ENCODE results near the gene REST. TPM values are rescaled to one million over a fixed set of nuclear protein-coding genes. Genes with fewer than 3 reads are reported as not detected.
A peak's percentile ranks its signal among the peaks of the same experiment; 100 is the strongest.

REST gene
- total RNA-seq, 2 donors from 2014 or later: 31.9 to 32.0 TPM

DNA sequence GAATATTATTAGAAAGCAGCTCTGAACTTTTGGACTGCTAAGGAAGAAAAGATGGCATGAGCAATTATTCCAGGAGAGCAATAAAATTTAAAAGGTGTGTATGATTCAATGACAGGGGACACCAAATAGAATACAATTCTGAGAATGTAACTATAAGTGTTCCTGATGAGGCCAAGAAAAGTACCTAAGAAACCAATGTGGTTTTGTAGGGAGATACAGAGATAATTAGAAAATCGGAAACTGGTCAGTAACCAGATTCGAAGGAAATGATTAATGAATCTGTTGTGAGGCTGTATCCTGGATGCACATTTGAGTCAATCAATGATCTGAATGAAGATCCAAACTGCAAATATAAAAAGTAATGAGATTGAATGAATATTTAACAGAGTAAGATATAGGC lies 63.7 kb downstream of the REST start:
- intact Hi-C loops (cut with DNase I): no loop called here
- DNase-seq (ENCODE audit: low spot score): no peak

DNA sequence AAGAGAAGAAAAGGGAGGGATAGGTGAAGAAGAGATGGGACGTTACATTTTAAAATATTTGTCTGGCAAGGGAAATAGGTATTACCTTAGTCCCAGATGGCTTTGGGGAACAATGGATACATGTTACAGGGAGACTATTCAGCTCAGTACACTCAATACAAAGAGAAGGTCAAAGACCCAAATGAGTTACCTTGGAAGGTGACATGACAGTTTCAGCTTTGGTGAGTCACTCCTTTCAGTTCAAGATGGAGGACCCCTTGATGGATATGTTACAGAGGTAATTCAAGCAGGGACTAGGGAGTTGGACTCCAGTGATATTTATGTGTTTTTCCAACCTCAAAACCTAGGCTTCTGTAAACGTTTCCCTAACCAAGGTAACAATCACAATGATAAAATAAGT lies 64.7 kb downstream of the REST start:
- DNase-seq (ENCODE audit: low spot score): no peak
- intact Hi-C loops (cut with DNase I): no loop called here

- intact Hi-C loops (cut with DNase I): no loop called here
Measured at GRCh38 chr4:56972809-56973208, 65.1 kb downstream of the REST start.

DNA sequence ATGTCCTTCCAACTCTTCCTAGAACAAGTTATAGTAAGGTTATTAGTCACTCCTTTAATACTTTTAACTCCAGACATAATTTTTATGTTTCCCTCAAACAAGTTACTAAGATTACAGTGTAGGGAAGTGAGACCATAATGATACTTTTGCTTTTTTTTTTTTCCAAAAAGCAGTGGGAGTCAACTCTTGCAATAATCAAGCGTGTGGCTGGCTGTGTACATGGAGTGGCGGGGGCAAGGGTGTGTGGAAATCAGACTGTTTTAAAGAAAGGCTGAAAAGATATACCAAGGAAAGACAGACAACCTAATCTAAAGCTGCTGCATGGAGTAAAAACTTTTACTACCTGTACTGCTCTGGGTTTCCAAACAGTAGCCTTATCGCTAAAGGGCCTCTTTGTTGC lies 65.6 kb downstream of the REST start:
- no peak for DNase-seq (ENCODE audit: low spot score)
- intact Hi-C loops (cut with DNase I): no loop called here

More at GRCh38 chr4:56972809-56973208, 65.1 kb downstream of the REST start:
- no peak for DNase-seq (ENCODE audit: low spot score)

DNA sequence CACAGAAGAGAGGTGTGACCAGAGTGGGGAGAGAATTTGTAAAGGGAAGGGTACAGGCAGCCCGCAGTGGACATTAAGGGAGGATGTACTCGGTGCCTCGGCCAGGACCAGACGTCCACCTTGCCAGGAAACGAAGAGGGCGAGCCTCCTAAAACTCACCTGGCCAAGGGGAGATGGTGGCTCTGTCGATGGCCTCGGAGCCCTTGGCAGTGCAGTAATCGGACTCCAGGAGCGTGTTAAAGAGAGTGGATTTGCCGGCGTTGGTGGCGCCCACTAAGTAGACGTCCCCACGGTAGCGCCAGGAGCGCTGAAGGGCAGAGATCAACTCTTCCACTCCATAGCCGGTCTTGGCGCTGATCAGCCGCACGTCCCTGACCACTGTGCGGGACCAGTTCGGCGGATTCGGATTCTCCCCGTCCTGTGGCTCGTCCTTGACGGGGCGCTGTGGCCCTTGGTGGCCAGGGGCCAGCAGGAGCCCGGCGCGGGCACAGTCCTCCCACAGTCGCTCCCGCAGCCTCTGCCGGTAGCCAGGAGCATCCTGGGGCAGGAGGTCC lies 68.7 kb downstream of the REST start:
- intact Hi-C loops (cut with DNase I): no loop called here
- no peak for DNase-seq (ENCODE audit: low spot score)

- intact Hi-C loops (cut with DNase I): no loop called here
Measured at GRCh38 chr4:56976837-56977320, 69.2 kb downstream of the REST start.

DNA sequence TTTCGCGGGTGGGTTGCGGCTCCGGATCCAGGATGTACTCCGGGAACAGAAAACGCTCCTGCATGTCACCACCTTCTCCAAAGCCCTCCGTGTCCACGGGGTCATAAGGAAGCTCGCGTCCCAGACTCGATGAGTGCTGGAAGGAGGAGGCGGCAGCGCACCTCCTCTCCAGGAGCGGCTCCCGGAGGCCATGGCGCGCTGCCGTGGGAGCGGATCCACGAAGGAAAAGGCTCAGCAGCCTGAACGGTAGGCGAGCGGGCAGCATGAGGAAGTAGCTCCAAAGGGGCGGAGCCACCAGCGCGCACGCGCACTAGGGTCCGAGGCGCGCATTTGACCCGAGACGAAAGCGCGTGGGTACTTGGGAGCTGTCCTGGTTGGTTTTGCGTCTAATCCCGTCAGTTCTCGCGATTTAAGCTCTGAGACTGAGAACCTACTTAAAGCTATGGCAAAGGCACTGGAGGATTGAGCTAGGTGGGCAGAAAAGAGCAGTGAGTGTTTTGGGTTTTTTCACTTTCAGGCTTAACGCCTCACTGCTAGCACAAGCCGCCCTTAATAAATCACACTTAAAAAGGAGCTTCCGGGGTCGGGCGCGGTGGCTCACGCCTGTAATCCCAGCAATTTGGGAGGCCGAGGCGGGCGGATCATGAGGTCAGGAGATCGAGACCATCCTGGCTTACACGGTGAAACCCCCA lies 69.8 kb downstream of the REST start, which contains the start of gene NOA1:
Gene NOA1, minus strand, starts transcription at position 286 of the 692 bp plus-strand sequence. Its CDS starts 21 bp downstream, at position 265.
- intact Hi-C loops (cut with DNase I): no loop called here
- DNase-seq (ENCODE audit: low spot score): peak; percentile 99

More at GRCh38 chr4:56976837-56977320, 69.2 kb downstream of the REST start:
- no peak for DNase-seq (ENCODE audit: low spot score)

GRCh38 chr4:56978750-56979303 lies 71.1 kb downstream of the REST start, which contains the start of gene POLR2B:
Gene POLR2B (plus strand): TSS chr4:56978896. CDS start chr4:56978986, 90 bp downstream.
- intact Hi-C loops (cut with DNase I): no loop called here
- DNase-seq (ENCODE audit: low spot score): peak; percentile 98

DNA sequence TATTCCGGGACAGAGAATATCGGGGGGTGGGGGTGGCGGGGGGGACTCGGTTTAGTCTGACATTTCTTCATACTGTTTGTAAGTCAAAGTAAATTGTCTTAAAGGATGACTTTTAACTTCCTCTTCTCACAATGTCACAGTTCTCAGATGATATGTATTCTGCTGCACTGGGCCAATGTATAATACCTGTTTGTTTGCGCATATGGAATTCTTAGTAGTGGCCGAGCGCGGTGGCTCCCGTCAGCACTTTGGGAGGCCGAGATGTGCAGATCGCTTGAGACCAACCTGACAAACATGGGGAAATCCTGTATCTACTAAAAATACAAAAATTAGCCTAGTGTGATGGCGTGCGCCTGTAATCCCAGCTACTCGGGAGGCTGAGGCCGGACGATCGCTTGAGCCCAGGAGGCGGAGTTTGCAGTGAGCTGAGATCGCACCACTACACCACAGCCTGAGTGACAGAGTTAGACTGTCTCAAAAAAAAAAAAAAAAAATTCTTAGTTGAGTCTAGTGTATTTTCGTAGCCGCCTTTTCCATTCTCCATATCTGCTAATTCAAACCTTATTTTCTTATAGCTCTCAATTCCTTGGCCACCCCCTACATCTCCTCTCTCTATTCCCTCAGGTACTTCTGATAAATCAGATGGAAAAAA lies 71.8 kb downstream of the REST start:
- intact Hi-C loops (cut with DNase I): no loop called here
- no peak for DNase-seq (ENCODE audit: low spot score)

- DNase-seq (ENCODE audit: low spot score): no peak
- intact Hi-C loops (cut with DNase I): no loop called here
Measured at GRCh38 chr4:56981795-56982201, 74.1 kb downstream of the REST start.

DNA sequence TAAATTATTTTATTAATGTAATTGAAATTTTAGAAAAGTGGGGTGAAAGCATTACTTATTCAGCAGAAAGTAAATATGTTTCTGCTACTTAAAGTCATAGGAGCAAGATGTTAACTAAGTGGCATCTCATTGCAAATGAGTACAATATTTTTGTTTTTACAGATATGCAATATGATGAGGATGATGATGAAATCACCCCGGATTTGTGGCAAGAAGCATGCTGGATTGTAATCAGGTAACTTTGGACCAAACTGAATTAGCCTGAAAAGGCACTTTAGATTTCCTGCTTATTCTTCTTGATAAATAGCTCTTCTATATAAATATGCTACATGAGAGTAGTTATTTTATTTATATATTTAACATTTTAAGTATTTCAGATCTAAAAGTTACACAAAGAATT lies 78.5 kb downstream of the REST start:
- DNase-seq (ENCODE audit: low spot score): no peak
- intact Hi-C loops (cut with DNase I): no loop called here

GRCh38 chr4:56986952-56987351 lies 79.3 kb downstream of the REST start:
- intact Hi-C loops (cut with DNase I): no loop called here
- no peak for DNase-seq (ENCODE audit: low spot score)

- intact Hi-C loops (cut with DNase I): no loop called here
Measured at GRCh38 chr4:56990109-56990905, 82.6 kb downstream of the REST start.

GRCh38 chr4:56995525-56995924 lies 87.8 kb downstream of the REST start:
- intact Hi-C loops (cut with DNase I): no loop called here
- DNase-seq (ENCODE audit: low spot score): no peak

More at GRCh38 chr4:56990109-56990905, 82.6 kb downstream of the REST start:
- no peak for DNase-seq (ENCODE audit: low spot score)

- intact Hi-C loops (cut with DNase I): no loop called here
- no peak for DNase-seq (ENCODE audit: low spot score)
Measured at GRCh38 chr4:56999751-57000150, 92.1 kb downstream of the REST start.

GRCh38 chr4:57013543-57014120 lies 105.9 kb downstream of the REST start:
- no peak for DNase-seq (ENCODE audit: low spot score)
- intact Hi-C loops (cut with DNase I): no loop called here

Measured in posterior vena cava (tissue), 2 donors.